SK-N-SH (cell line): ENCODE results near the gene OAS2.

ENCODE experiments used
- EZH2phosphoT487 ChIP-seq: fragments of 200-600 bp; sonication (generic); IDR thresholded peaks from 2 replicates; pipeline ENCODE4 v1.6.1; 2017; ENCODE audit warnings: low read depth, mixed run types, mild to moderate bottlenecking, antibody characterized with exemption, moderate library complexity, borderline replicate concordance
- TF ChIP-seq, protein P1 (sequence below): fragments of 200-600 bp; sonication (generic); IDR thresholded peaks from 2 replicates; pipeline ENCODE4 v1.6.1; 2017; ENCODE audit warnings: antibody characterized with exemption, mild to moderate bottlenecking, moderate library complexity

DNA sequence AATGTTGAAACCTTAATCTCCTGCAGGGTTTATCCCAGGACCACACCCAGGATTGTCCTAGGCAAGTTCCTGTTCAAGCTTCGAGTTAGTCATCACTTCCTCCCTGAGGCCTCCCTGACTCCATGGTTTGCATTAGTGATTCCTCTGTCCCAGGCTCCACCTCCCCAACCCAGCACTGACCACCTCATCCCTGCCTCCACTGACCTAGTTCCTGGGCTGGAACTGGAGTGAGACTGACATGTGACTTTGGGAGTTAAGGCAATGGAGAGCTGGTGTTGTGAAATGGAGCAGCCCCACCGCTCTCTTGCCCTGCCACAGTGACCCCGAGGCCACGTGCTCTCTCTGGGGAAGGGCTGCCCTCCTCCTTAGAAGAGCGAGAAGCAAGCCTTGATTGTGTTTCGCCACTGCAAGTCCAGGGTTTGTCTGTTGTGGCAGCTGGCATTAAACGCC lies 62.4 kb downstream of the OAS2 start:
- TF ChIP-seq, protein P1, sequence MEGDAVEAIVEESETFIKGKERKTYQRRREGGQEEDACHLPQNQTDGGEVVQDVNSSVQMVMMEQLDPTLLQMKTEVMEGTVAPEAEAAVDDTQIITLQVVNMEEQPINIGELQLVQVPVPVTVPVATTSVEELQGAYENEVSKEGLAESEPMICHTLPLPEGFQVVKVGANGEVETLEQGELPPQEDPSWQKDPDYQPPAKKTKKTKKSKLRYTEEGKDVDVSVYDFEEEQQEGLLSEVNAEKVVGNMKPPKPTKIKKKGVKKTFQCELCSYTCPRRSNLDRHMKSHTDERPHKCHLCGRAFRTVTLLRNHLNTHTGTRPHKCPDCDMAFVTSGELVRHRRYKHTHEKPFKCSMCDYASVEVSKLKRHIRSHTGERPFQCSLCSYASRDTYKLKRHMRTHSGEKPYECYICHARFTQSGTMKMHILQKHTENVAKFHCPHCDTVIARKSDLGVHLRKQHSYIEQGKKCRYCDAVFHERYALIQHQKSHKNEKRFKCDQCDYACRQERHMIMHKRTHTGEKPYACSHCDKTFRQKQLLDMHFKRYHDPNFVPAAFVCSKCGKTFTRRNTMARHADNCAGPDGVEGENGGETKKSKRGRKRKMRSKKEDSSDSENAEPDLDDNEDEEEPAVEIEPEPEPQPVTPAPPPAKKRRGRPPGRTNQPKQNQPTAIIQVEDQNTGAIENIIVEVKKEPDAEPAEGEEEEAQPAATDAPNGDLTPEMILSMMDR, result no peak
- TF ChIP-seq EZH2phosphoT487, result no peak
